Subcutaneous abdominal adipose tissue (tissue), 5 donors: ENCODE data around the gene BARX2.

Experiments used
- H3K27ac ChIP-seq: one replicate; pipeline ENCODE4 v1.7.0; 2013; ENCODE audit warnings: low read depth, mild to moderate bottlenecking, inconsistent platforms, low read length, moderate library complexity
- H3K27me3 ChIP-seq, 5 donors: one replicate each; pipeline ENCODE4 v1.7.0; 2013; ENCODE audit warnings: low read length in 5 of 5, inconsistent platforms in 1 of 5; ENCODE audit not compliant: control insufficient read depth in 5 of 5, insufficient read depth in 4 of 5
- H3K36me3 ChIP-seq, 5 donors: one replicate each; pipeline ENCODE4 v1.7.0; 2013; ENCODE audit warnings: low read length in 5 of 5; ENCODE audit not compliant: control insufficient read depth in 5 of 5, insufficient read depth in 5 of 5
- H3K4me1 ChIP-seq, 5 donors: one replicate each; pipeline ENCODE4 v1.7.0; 2013; ENCODE audit warnings: low read length in 5 of 5, mild to moderate bottlenecking in 3 of 5, moderate library complexity in 1 of 5; ENCODE audit not compliant: control insufficient read depth in 5 of 5, insufficient read depth in 5 of 5
- H3K4me3 ChIP-seq, 5 donors: one replicate each; pipeline ENCODE4 v1.7.0; 2013; ENCODE audit warnings: low read length in 5 of 5, low read depth in 1 of 5
- H3K9ac ChIP-seq, 5 donors: one replicate each; pipeline ENCODE4 v1.7.0; 2013; ENCODE audit warnings: low read length in 5 of 5, mild to moderate bottlenecking in 4 of 5, moderate library complexity in 3 of 5
- H3K9me3 ChIP-seq, 5 donors: one replicate each; pipeline ENCODE4 v1.7.0; 2013; ENCODE audit warnings: low read length in 5 of 5; ENCODE audit not compliant: control insufficient read depth in 5 of 5
- donor health status: healthy.
- donor health status: healthy.
- donor health status: healthy.
- donor health status: healthy.
- donor health status: healthy.

Gene BARX2

DNA sequence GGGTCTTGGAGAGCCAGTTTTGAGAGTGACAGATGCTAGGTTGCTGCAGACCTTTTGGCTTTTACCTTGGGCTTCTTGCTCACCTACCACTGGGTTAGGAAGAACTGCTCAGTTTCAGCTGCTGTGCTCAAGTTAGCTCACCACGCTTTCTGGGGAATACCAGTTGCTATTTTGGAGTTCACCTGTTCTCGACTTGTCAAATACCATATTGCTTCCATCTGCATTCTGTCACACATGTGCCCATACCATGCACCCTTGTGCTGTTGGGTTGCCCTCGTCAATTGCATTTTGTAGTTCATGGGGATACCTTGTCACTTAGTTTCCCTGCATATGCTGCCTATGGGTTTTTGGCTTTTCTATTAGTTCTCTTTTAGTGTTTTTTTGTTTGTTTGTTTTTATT, 23.0 kb upstream of the BARX2 start:
- H3K27ac ChIP-seq, result no peak overlapping the region
- no peak overlapping the region for H3K4me3 ChIP-seq
- H3K36me3 ChIP-seq, result no peaks in the 10 kb centered on the region
- no peaks in the 10 kb centered on the region for H3K9me3 ChIP-seq
- H3K27me3 ChIP-seq, result peaks cover 0 to 4% (median 0%) of the 10 kb centered on the region in 5 donors
- H3K4me1 ChIP-seq, result no peaks in the 10 kb centered on the region
- H3K9ac ChIP-seq, result no peak overlapping the region

GRCh38 chr11:129354691-129355090, 21.0 kb upstream of the BARX2 start:
- Histone ChIP-seq H3K27ac (no peak overlapping the region), H3K9ac (no peak overlapping the region), H3K27me3 (peaks cover 0 to 4% (median 0%) of the 10 kb centered on the region in 5 donors), H3K36me3 (no peaks in the 10 kb centered on the region), H3K4me1 (no peaks in the 10 kb centered on the region), H3K4me3 (no peak overlapping the region), H3K9me3 (peaks cover 0 to 6% (median 3%) of the 10 kb centered on the region in 5 donors)

GRCh38 chr11:129359748-129360147, 15.9 kb upstream of the BARX2 start:
- Histone ChIP-seq H3K27me3 (peaks cover 0 to 12% (median 8%) of the 10 kb centered on the region in 5 donors), H3K4me3 (no peak overlapping the region), H3K4me1 (peaks cover 0 to 5% (median 3%) of the 10 kb centered on the region in 5 donors), H3K9ac (no peak overlapping the region), H3K27ac (no peak overlapping the region), H3K36me3 (no peaks in the 10 kb centered on the region), H3K9me3 (peaks cover 0 to 9% (median 6%) of the 10 kb centered on the region in 5 donors)

- Histone ChIP-seq H3K27me3 (peaks cover 6 to 35% (median 12%) of the 10 kb centered on the region in 5 donors), H3K9me3 (peaks cover 0 to 9% (median 6%) of the 10 kb centered on the region in 5 donors)
Observed at GRCh38 chr11:129364143-129364654, 11.4 kb upstream of the BARX2 start.

GRCh38 chr11:129365816-129366215, 9.8 kb upstream of the BARX2 start:
- Histone ChIP-seq H3K9ac (no peak overlapping the region), H3K27ac (no peak overlapping the region), H3K27me3 (peaks cover 9 to 46% (median 19%) of the 10 kb centered on the region in 5 donors), H3K4me1 (peaks cover 0 to 5% (median 3%) of the 10 kb centered on the region in 5 donors), H3K4me3 (no peak overlapping the region), H3K36me3 (no peaks in the 10 kb centered on the region), H3K9me3 (no peaks in the 10 kb centered on the region)

More at GRCh38 chr11:129364143-129364654, 11.4 kb upstream of the BARX2 start:
- H3K36me3 ChIP-seq, result no peaks in the 10 kb centered on the region
- H3K27ac ChIP-seq, result no peak overlapping the region
- no peak overlapping the region for H3K9ac ChIP-seq
- H3K4me1 ChIP-seq, result peaks cover 0 to 5% (median 3%) of the 10 kb centered on the region in 5 donors
- peak overlapping the region in 1 of 5 donors; percentile 37 for H3K4me3 ChIP-seq

DNA sequence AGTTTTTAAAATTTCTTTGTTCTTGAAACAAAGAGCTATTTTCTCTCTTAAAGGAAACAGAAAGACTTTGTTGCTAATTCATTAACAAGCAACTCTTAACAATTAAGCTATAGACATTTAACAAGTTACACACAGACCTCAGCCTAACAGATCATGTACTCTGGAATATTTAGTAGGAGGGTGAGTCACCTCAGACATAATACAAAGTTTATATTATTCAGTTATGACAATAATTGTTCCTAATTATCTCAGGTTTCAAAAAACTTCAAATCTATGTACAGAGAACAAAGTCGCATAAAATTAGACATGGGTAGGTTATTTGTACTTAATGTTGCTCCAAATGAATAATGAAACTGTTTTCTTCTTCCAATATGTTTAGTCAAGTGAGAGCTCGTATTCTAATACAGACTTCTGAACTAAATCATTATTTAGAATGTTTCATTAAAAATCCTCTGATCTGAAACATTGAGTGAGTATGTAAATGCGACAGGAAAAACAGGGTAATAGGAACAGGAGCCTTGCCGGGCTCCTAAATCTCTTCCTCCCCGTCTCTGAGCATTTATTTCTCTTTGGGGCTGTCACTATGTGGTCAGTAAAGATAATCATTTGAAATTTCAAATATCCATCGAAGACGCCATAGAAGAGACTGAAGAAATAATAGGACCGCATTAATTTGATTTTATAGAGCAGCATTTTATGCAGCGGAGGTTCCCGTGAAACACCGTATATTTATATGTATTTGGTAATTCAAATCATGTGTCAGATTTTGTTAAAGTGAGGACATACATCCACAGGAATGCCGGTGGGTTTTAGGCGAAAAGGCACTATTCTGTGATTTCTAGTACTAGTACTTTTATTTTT, 8.7 kb upstream of the BARX2 start:
- no peak overlapping the region for H3K9ac ChIP-seq
- peaks cover 0 to 5% (median 3%) of the 10 kb centered on the region in 5 donors for H3K4me1 ChIP-seq
- no peak overlapping the region for H3K4me3 ChIP-seq
- no peaks in the 10 kb centered on the region for H3K9me3 ChIP-seq
- H3K27me3 ChIP-seq, result peaks cover 19 to 58% (median 27%) of the 10 kb centered on the region in 5 donors
- H3K36me3 ChIP-seq, result no peaks in the 10 kb centered on the region
- no peak overlapping the region for H3K27ac ChIP-seq

GRCh38 chr11:129368889-129369672, 6.6 kb upstream of the BARX2 start:
- no peaks in the 10 kb centered on the region for H3K36me3 ChIP-seq
- H3K4me1 ChIP-seq, result peaks cover 2 to 21% (median 19%) of the 10 kb centered on the region in 5 donors
- no peaks in the 10 kb centered on the region for H3K9me3 ChIP-seq
- H3K27me3 ChIP-seq, result peaks cover 31 to 68% (median 42%) of the 10 kb centered on the region in 5 donors
- no peak overlapping the region for H3K27ac ChIP-seq
- no peak overlapping the region for H3K4me3 ChIP-seq
- no peak overlapping the region for H3K9ac ChIP-seq

DNA sequence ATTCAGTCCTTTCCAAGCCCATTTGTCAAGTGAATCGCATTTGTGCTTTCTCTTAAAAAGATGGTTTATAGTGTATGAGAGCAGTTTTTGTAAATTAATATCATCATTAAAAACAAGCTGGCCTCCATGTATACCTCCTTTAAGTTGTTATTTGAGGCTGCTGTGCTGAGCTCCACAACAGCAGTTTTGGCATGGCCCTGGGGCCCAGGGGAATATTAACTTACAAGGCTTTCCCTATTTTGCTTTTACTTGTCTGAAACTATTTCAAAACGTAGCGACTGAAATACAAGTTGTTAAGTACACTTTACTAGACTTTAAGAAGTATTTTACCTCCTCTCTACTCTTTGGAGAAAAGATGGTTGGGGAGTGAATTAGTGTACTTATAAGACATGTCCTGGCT, 4.9 kb upstream of the BARX2 start:
- Histone ChIP-seq H3K9ac (no peak overlapping the region), H3K9me3 (no peaks in the 10 kb centered on the region), H3K36me3 (no peaks in the 10 kb centered on the region), H3K27ac (no peak overlapping the region), H3K4me3 (no peak overlapping the region), H3K4me1 (peaks cover 0 to 33% (median 29%) of the 10 kb centered on the region in 5 donors), H3K27me3 (peaks cover 43 to 78% (median 54%) of the 10 kb centered on the region in 5 donors)

- Histone ChIP-seq H3K27me3 (peaks cover 54 to 78% (median 61%) of the 10 kb centered on the region in 5 donors), H3K27ac (no peak overlapping the region), H3K4me1 (peaks cover 2 to 39% (median 32%) of the 10 kb centered on the region in 5 donors), H3K9ac (no peak overlapping the region), H3K36me3 (no peaks in the 10 kb centered on the region), H3K9me3 (no peaks in the 10 kb centered on the region), H3K4me3 (peak overlapping the region in 4 of 5 donors; percentile 8 to 53 (median 24))
Observed at GRCh38 chr11:129372609-129373488, 2.8 kb upstream of the BARX2 start.
